NCI-H82 treated with DMSO at 0.1 percent for 48 hours (cell line): Measurements from ENCODE around the gene ANKMY2.
"Not testable (repeated sequence)": the region's sequence is repeated elsewhere in the genome, so short reads cannot be mapped to it uniquely, and the experiment has no call there.

Experiments used
- DNase-seq: peaks from one replicate; lab custom pipeline; 2025; ENCODE audit not compliant: unreplicated experiment; lab: John Stamatoyannopoulos, UW

The ANKMY2 gene

DNA sequence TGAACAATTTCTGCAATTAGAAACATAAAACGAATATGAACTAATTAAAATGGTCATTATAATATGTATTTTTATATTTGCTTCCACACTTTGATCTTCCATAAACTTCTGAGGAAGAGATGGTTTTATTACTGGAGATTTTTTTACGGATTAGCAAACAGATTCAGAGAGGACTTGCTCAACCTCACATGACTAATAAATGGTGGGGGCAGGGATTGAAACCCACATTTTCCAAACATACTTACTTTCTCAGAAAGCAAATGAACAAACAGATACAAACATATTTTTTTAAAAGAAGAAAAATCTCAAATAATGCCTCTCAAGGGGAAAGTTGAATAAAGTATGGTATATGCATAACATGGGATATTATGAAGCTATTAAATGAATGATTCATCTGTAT, 18.3 kb downstream of the ANKMY2 start:
- no peak for DNase-seq

DNA sequence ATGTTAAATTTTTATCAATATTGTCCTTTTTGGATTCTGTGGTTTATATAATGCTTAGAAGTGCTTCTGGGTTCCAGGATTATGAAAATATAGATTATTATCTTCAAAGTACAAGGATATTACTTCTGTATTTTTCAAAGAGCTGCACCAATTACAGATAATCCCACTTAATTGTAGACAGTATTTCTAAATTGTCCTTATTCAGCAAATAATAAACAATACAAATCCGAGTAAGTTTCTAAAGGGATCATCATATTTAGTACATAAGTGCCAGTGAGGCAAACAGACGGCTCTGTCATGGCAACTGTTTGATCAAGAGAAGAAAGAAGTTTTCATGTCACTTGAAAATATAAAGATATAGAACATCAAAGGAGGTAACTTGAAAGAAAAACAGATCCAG, 19.2 kb downstream of the ANKMY2 start:
- no peak for DNase-seq

DNA sequence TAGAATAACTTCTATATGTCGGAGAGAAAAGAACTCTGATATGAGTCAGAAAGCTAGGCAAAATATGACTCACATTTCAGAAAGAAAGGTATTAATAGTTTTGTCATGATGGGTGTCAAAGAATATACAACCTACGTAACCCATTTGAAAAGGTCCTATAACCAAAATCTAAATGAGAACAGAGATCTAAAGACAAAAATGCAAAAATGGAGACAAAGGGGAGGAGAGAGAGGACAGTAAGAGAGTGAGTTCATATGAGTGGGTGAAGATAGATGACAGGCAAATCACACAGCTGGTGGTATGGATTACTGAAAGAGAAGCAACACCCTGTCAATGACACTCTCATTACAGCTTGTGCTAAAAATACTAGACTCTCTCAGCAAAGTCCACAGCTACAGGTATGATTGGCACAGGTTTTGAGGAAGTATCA, 25.6 kb downstream of the ANKMY2 start:
- no peak for DNase-seq

DNA sequence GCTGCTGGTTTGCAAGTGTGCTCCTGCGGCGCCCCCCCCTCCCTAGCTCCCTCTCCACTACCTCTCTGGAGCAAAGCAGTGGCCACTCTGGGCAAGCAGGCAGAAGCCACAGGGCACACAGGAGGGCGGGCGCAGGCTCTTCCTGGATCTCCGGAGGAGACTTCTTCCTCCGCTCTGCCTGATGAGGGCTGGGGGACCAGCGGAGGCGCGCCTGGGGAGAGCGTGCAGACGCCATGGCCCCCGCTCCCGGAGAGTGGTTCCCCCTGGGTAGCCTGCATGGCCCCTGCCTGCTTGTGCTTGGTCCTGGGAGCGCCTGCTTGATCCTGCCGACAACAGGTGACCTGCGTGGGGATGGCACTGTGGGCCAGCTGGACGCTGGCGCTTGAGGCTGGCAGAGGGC, 29.0 kb downstream of the ANKMY2 start:
- no peak for DNase-seq

DNA sequence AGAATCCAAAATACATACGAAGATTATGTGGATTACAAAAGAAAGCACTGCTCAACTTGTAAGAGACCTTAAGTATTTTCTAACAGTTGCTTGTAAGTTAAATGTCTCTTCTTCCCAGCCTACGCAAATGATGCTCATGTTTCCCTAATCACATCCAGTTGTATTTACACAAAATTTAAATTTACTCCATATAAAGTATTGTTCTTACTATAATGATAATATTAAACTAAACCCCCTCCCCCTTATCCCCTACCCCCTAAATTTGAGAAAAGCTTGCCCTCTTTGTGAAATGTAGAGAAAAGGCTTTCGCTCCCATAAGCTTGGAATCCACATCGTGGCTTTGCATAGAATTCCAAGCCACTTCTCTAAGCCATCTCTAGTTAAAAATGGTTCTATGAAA, 29.4 kb downstream of the ANKMY2 start:
- no peak for DNase-seq

DNA sequence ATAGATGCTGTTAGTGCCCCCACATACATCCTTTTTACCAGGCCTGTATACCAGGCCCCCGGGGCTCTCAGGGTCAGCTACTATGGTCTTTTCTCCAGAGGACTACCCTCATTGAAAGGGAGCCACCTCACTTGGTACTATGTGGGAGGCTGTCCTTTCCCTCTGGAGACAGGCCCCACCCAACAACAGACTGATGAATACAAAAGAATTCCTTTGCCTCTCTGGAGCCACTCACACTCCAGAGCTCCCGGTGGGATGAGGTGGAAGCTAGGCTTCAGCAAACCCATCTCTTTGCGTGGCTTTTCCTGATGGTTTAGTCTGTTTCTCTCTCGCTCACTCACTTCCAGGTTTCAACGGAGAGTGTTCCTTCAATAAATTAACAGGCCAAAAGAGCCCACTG, 30.3 kb downstream of the ANKMY2 start:
- DNase-seq, result no peak

DNA sequence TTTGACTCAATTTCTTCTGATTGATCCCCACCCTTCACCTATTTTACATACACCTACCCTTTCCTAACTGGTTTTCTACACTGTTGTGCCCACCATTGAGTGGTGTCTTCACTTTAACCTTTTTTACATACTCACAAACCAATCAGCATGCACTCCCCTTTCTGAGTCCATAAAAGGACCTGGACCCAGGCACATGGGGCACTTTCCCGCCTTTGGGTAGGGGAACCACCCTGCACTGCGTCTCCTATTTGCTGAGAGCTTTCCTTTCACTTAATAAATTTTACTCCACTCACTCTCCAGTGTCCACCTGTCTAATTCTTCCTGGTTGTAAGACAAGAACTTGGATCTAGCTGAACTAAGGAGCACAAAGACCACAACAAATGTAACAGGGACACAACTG, 33.8 kb downstream of the ANKMY2 start:
- no peak for DNase-seq

DNA sequence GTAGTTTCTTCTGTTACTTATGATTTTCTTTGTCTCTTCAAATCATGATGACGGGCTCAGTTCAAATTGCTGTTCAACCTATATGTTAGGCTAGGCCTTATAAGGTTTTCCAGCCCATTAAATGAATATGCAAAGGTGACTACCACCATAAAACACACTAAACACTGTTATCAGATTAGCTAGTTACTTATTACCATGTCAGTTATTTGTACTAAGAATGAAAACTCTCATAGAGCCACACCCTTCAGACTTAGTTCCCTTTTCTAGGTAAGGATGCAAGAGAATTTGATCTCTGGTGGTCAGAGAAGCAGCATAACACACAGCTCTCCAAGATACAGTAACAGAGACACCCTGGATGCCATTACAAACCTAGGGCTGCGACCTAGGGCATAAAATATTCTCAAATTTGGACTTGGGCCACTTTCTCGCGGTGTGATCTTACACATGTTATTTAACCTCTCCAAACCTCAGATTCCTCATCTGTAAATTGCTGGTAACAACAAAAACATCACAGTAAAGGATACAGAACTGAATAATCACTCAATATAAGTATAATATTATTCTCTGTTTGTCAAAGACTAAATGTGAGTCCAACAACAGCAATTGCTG, 35.6 kb downstream of the ANKMY2 start:
- no peak for DNase-seq

DNA sequence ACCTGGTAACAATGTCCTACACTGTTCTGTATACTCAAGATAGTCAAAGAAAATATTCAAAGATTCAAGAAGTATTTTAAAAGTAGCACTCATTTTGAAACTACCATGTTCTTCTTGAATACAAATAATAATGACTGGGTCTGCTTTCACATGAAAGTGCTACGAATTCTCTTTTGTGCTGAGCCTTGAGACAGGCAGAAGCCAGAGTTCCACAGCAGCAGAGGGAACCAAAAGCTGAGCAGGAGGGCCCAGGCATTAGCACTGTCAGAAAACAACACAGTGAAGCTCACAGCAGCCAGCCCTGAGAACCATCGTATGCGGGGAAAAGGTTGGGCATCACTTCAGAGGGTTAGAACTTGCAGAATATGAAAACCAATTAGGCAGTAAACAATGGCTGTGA, 38.9 kb downstream of the ANKMY2 start:
- no peak for DNase-seq

DNA sequence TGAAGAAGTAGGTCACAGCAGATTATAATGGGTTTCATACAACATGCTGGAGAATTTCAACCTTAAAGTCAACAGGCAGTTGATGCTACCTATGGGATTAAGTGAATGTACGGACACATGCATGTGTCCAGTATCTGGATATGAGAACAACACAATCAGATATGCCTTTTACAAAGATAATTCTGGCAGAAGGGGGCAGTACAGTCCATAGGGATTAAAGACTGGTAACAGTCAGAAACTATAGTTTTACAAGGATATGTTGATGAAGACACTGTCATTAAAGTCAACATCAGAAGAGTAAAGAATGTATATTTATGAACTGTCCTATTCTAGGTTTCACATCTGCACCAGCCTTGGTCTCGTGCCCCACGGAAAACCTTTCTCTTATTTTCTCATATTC, 41.5 kb downstream of the ANKMY2 start:
- DNase-seq, result no peak

DNA sequence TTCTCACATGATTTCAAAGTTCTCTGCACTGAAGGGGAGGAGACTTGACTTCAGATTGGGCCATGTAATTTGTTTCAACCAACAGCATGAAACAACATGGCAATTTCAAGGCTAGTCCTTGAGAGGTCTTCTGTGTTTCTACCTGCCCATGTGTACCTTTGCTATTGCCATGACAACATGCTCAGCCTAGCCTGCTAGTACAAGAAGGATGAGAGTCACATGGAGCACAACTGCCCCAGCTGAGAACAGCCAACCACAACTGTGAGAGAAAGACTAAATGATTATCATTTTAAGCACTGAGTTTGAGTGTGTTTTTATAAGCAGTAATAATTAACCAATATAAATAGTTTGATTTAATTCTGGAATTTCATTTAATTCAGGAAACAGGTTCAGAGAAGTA, 41.9 kb downstream of the ANKMY2 start:
- no peak for DNase-seq

DNA sequence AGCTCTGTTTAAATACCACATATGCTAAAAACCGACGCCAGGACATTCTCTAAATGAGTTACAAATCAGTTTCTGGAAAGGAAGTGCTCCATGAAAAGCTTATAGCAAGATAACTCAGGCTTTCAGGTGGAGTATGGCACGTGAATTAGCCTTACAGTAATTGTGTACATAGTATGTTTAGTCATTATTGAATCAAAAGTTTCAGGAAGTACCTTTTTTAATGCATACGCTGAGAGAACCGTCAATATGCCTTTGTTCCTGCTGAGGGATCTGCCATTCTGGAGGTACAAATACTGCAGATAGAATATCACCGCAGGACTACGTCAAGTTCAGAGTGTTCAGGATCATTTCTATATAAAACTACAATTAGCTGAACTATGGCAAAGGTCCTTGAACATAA, 45.7 kb downstream of the ANKMY2 start:
- DNase-seq, result no peak

DNA sequence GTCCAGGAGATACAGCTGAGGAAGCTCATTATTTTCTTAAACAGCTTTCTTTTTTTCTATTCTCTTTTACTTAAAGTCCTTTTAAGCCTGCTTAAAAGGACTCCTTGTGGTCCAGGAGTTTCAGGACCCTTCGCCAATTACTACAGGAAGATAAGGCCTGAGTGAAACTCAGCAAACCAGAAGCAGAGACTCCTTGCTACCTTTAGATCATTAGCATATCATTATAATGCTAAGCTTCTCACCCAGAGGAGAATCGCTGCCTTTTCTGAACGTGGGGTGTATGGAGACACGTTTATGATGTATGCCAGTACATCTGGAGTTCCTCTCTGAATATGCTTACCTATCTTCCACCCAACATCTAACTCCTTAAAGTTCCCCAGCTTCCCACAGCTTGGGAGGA, 47.5 kb downstream of the ANKMY2 start:
- no peak for DNase-seq

DNA sequence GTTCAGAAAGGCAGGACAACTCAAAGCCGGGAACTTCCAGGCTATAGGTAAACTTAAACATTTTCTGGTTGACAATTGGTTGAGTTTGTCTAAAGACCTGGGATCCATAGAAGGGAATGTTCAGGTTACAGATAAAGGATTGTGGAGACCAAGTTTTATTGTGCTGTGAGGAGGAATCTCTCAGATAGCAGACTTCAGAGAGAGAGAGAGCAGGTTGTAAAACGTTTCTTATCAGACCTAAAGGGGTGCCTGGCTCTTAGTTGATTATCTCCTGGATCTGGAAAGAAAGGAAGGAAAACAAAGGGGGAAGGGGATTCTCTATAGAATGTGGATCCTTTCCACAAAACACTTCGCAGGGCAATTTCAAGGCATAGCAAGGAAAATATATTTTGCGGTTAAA, 50.0 kb downstream of the ANKMY2 start:
- not testable (repeated sequence) for DNase-seq

DNA sequence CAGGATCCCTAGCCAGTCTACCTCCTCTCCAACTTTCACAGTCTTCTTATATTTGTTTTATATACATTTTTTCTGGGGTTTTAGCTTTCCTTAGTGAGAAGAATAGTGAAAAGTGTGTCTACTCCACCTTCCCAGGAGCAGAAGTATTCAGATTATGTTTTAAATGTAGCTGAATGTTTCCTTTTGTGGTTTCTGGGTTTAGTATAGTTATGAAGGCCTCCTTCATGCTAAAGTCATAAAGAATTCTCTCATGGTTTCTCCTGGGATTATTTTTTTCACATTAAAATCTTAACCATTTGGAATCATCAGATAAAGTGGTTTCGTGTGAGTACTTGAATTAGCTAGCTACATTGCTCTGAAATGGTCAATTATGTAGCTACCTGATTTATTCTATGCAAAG, 50.9 kb downstream of the ANKMY2 start:
- no peak for DNase-seq

DNA sequence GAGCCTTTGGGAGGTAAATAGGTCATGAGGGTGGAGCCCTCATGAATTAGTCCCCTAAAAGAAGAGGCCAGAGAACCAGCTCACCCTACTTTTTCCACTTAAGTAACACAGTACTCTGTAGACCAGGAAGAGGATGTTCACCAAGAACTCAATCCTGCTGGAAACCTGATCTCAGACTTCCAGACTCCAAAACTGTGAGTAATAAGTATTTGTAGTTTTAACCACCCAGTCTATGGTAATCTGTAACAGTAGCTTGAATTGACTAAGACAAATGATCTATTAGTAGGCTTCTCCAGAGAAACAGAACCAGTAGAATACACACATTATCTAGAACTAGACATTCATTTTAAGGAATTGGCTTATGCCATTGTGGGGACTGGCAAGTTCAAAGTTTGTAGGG, 51.5 kb downstream of the ANKMY2 start:
- DNase-seq, result no peak

DNA sequence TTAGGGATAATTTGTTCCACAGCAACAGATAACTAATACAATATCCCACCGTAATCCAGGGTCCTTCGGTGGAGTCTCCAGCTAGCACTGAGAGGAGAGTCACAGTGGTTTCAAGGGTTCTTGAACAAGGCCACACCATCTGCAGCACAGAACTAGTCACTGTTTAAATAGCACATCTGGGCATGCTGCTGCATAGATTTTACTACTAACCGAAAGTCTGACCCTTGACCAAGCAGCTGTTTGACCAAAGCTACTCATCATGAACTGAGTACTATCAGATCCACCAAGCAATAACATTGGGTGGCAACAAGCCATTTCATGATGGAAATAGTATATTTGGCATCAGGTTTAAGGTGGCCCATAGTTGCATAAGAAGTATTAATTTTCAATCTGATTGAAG, 53.2 kb downstream of the ANKMY2 start:
- no peak for DNase-seq

DNA sequence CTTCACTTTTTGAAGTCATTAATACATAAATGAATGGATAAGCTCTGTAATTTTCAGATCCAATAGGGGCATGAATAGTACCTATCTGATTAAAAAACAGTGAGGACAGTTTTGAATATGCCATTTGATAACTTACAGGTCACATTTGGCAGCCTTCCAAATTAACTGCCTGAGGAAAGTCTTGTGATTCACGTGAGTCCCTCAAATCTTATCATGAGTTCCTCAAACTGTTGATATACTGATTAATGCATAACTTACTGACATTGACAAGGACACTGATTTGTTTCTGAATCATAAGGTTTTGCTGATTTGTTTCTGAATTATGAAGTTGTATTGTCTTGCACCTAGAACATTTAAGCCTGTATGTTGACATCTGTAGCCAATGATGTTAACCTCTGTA, 55.1 kb downstream of the ANKMY2 start:
- no peak for DNase-seq

DNA sequence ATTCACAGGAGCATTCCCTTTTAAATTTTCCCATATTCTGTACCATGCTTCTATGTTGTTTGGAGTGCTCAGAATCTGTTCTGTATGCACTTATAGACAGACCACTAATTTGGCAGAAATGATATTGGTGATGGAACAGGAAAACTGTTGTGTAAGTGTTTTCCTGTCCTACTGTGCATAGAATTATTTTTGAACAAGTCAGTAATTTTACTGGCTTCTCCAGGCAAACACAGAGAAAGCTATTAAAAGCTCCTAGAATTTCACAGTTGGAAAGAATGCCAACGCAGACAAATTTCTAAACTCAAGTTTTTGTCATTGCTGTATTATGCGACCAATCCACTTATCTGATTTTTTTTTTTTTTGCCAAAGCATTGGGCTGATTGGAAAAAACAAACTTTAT, 55.7 kb downstream of the ANKMY2 start:
- DNase-seq, result no peak

DNA sequence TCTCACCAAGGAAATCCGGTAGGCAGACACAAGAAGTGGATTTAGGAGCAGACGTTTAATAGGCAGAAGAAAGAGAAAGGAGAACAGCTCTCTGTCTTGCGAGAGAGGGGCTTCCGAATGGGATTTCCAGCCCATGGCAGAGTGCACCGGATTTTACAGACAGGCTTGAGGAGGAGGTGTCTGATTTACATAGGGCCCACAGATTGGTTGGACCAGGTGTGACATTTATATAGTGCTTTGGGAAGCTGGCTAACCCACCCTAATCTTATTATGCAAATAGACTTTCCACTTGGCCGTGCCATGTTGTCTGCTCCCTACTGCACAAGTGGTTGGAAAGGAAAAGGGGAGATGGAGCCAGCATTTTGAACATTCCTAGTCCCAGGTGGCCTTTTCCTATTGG, 57.8 kb downstream of the ANKMY2 start:
- peak; percentile 97 for DNase-seq

DNA sequence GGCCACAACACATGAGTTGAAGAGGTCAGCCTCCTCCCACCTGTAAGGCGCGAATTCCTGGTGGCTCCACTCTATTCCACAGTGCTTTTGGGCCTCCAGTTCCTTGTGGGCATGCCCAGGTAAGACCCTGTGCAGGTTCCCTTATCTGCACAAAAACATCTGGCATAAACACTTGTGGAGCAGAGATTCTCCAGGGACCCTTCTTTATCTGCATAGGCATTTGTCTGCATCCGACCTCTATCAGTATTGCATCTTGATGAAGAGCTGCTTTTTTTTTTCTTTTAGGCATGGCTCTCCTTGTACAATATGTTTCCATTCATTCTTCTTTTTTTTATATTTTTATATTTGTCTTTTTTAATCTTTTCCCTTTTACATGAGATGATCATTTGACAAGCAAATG, 58.4 kb downstream of the ANKMY2 start:
- no peak for DNase-seq

DNA sequence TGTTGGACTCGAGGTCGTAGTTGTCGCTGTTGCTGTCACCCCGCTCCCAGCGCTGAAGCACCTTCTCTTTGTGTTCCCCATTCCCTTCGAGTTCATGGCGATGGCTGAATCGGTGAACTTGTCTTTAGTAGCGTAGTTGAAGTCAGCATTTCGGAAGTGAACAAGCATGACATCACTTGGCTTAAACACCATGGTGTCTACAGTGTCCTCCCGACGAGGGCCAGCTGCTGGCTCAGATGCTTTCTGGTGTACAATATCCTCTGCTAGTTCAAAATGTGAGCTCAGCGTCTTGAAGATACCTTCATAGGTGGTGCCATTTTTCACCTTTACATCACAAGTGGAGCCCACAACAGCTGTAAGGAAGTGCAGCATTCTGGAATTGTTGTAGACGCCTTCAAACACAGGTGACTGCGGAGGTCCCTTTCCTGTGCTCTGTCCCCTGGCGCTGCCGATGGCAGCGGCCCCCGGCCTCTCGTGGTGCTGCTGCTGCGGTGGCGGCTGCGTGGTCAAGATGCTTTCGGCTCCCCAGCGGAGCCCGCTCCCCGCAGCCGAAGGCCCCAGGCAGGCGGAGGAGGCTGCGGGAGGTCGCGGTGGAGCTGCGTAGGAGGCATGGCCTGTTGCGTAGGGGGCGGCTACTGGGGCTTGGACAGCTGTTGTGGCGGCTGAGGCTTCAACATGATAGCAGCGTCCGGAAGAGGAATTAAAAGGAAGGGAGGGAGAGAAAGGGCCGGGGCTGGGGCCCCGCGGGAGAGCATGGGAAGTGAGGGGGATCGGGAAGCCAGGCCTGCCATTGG, 59.3 kb downstream of the ANKMY2 start:
- DNase-seq, result no peak

DNA sequence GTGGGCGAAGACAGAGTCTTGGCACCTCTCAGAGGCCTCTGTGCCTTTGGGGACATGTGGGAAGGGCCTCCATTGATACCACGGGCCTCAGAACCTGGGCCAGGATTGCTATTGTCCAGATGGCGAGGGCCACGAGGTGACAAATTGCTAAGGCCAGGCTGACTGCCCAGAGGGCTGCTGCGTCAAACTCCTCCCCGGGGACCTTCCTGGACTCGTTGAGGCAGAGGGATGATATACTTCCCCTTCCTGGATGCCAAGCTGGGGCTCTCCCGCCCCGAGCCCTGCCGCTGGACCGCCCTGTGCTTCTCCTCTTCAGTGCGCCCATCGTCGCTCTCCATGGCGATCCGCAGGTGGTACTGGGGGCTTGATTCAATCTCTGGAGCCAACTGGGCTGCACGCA, 60.0 kb downstream of the ANKMY2 start:
- no peak for DNase-seq
